ENCODE measurements around the gene GRIN3B.

- TF ChIP-seq POLR2AphosphoS5 (IDR thresholded peaks at IDR 0.05; ENCODE audit: borderline replicate concordance, low read depth, low read length) (no peak), EZH2 (IDR thresholded peaks at IDR 0.05) (no peak), FOXP2 (optimal IDR thresholded peaks at IDR 0.05; ENCODE audit: control extremely low read depth, extremely low read length, insufficient read depth) (no peak)
Measured at GRCh38 chr19:1053176-1054101, 53.2 kb downstream of the GRIN3B start.

Measured in SK-N-MC (cell line).